Measurements from ENCODE around the gene GAGE12C.
"Not testable (repeated sequence)": the region's sequence is repeated elsewhere in the genome, so short reads cannot be mapped to it uniquely, and the experiment has no call there.

The GAGE12C gene

GRCh38 chrX:49531877-49532276, at the start of gene GAGE12C:
GAGE12C (plus strand) TSS chrX:49532177; CDS start chrX:49533332, 1,155 bp downstream.
- not testable (repeated sequence) for DNase-seq

GRCh38 chrX:49541433-49541832, 9.5 kb downstream of the GAGE12C start, which contains the start of gene GAGE12D:
GAGE12D (plus strand) TSS chrX:49541733; CDS start chrX:49542888, 1,155 bp downstream.
- DNase-seq, result not testable (repeated sequence)

- not testable (repeated sequence) for DNase-seq
Measured at GRCh38 chrX:49550989-49551388, 19.0 kb downstream of the GAGE12C start, which contains the start of gene GAGE12E. GAGE12E (plus strand) TSS chrX:49551289; CDS start chrX:49552444, 1,155 bp downstream.

- DNase-seq, result not testable (repeated sequence)
Measured at GRCh38 chrX:49560542-49560941, 28.6 kb downstream of the GAGE12C start, which contains the start of gene GAGE12F. GAGE12F (plus strand) TSS chrX:49560842; CDS start chrX:49561997, 1,155 bp downstream.

GRCh38 chrX:49568728-49569127, 36.8 kb downstream of the GAGE12C start:
- DNase-seq, result not testable (repeated sequence)

GRCh38 chrX:49569152-49569551, 37.2 kb downstream of the GAGE12C start:
- not testable (repeated sequence) for DNase-seq

GRCh38 chrX:49570100-49570499, 38.1 kb downstream of the GAGE12C start, which contains the start of gene GAGE12G:
GAGE12G (plus strand) TSS chrX:49570400; CDS start chrX:49571555, 1,155 bp downstream.
- DNase-seq, result not testable (repeated sequence)

GRCh38 chrX:49579649-49580048, 47.7 kb downstream of the GAGE12C start, which contains the start of gene GAGE12H:
GAGE12H (plus strand) TSS chrX:49579949; CDS start chrX:49581104, 1,155 bp downstream.
- DNase-seq, result not testable (repeated sequence)
